ENCODE results near the gene COL20A1.
"Not testable (repeated sequence)": the region's sequence is repeated elsewhere in the genome, so short reads cannot be mapped to it uniquely, and the experiment has no call there.

COL20A1 gene

DNA sequence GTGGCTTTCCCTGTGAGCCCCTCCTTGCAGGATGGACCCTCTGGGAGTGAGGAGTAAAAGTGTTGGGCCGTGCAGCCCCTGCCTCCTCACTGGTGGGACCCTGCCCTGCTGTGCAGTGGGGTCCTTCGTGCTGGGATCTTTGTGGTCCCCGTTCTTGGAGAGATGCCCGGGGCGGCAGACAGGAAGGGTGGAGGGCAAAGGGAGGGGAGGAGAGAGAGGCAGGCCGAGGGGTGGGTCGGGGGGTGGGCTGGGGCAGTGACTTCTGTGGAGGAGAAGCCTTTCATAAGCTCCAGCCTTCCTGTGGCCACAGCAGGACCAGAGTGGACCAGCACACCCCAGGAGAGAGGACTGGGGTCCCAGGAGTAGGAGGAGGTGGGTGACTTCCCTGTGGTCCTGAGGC lies at the start of gene COL20A1:
Gene COL20A1 (plus strand): TSS at position 283 of the 400 bp plus-strand sequence. CDS start 1,922 bp downstream, outside the sequence.
- DNase-seq (ENCODE audit: low read depth in 1 of 2, low spot score in 1 of 2), result no peak
- TF ChIP-seq JUND (IDR thresholded peaks at IDR 0.05; ENCODE audit: low read depth), result no peak
- in situ Hi-C loops (cut with HindIII; ENCODE audit: low pct_unique_long_range_greater_than_20kb, low sequenced_read_pairs), result no loop called here

- TF ChIP-seq JUND (IDR thresholded peaks at IDR 0.05; ENCODE audit: low read depth), result no peak
- DNase-seq (ENCODE audit: low read depth in 1 of 2, low spot score in 1 of 2), result no peak
- in situ Hi-C loops (cut with HindIII; ENCODE audit: low pct_unique_long_range_greater_than_20kb, low sequenced_read_pairs), result no loop called here
Measured at GRCh38 chr20:63243604-63244247, 49.3 kb upstream of the COL20A1 start.

- in situ Hi-C loops (cut with HindIII; ENCODE audit: low pct_unique_long_range_greater_than_20kb, low sequenced_read_pairs), result no loop called here
- TF ChIP-seq JUND (IDR thresholded peaks at IDR 0.05; ENCODE audit: low read depth), result no peak
- no peak for DNase-seq (ENCODE audit: low read depth in 1 of 2, low spot score in 1 of 2)
Measured at GRCh38 chr20:63244468-63244867, 48.5 kb upstream of the COL20A1 start.

- DNase-seq (ENCODE audit: low read depth in 1 of 2, low spot score in 1 of 2), result peak in 1 of 2 experiments; percentile 51
- in situ Hi-C loops (cut with HindIII; ENCODE audit: low pct_unique_long_range_greater_than_20kb, low sequenced_read_pairs), result no loop called here
- no peak for TF ChIP-seq JUND (IDR thresholded peaks at IDR 0.05; ENCODE audit: low read depth)
Measured at GRCh38 chr20:63246490-63247288, 46.3 kb upstream of the COL20A1 start.

GRCh38 chr20:63247671-63248228 lies 45.2 kb upstream of the COL20A1 start:
- TF ChIP-seq JUND (IDR thresholded peaks at IDR 0.05; ENCODE audit: low read depth), result no peak
- DNase-seq (ENCODE audit: low read depth in 1 of 2, low spot score in 1 of 2), result no peak
- in situ Hi-C loops (cut with HindIII; ENCODE audit: low pct_unique_long_range_greater_than_20kb, low sequenced_read_pairs), result no loop called here

- DNase-seq (ENCODE audit: low read depth in 1 of 2, low spot score in 1 of 2), result peak in 1 of 2 experiments; percentile 42
- in situ Hi-C loops (cut with HindIII; ENCODE audit: low pct_unique_long_range_greater_than_20kb, low sequenced_read_pairs), result no loop called here
Measured at GRCh38 chr20:63248835-63249591, 44.0 kb upstream of the COL20A1 start.

DNA sequence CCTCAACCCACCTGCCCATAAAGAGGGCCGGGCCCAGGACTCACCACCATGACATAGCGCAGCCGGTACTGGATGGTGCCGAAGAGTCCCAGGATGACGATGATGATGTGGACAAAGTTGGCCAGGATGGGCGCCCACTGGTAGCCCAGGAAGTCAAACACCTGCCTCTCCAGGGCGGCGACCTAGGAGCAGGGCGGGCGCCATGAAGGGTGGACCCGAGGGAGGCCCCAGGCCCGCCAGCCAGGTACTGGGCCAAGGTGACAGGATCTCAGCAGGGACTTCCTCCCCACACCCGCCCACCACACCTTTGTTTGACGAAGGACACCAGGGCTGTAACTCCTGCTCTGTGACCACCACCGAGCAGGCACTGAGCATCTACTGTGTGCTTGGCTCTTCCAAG lies 43.1 kb upstream of the COL20A1 start:
- no peak for DNase-seq (ENCODE audit: low read depth in 1 of 2, low spot score in 1 of 2)
- in situ Hi-C loops (cut with HindIII; ENCODE audit: low pct_unique_long_range_greater_than_20kb, low sequenced_read_pairs), result no loop called here
- no peak for TF ChIP-seq JUND (IDR thresholded peaks at IDR 0.05; ENCODE audit: low read depth)

More at GRCh38 chr20:63248835-63249591, 44.0 kb upstream of the COL20A1 start:
- no peak for TF ChIP-seq JUND (IDR thresholded peaks at IDR 0.05; ENCODE audit: low read depth)

DNA sequence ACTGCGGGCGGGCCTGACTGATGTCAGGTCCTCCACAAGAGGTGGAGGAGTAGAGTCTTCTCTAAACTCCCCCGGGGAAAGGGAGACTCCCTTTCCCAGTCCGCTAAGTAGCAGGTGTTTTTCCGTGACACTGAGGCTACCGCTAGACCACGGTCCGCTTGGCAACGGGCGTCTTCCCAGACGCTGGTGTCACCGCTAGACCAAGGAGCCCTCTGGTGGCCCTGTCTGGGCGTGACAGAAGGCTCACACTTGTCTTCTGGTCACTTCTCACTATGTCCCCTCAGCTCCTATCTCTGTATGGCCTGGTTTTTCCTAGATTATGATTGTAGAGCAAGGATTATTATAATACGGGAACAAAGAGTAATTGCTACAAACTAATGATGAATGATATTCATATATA lies 41.6 kb upstream of the COL20A1 start:
- in situ Hi-C loops (cut with HindIII; ENCODE audit: low pct_unique_long_range_greater_than_20kb, low sequenced_read_pairs), result not testable (repeated sequence)
- peak in 1 of 2 experiments; percentile 64 for DNase-seq (ENCODE audit: low read depth in 1 of 2, low spot score in 1 of 2)

- no peak for TF ChIP-seq JUND (IDR thresholded peaks at IDR 0.05; ENCODE audit: low read depth)
- DNase-seq (ENCODE audit: low read depth in 1 of 2, low spot score in 1 of 2), result no peak
- in situ Hi-C loops (cut with HindIII; ENCODE audit: low pct_unique_long_range_greater_than_20kb, low sequenced_read_pairs), result no loop called here
Measured at GRCh38 chr20:63252284-63252711, 40.7 kb upstream of the COL20A1 start.

DNA sequence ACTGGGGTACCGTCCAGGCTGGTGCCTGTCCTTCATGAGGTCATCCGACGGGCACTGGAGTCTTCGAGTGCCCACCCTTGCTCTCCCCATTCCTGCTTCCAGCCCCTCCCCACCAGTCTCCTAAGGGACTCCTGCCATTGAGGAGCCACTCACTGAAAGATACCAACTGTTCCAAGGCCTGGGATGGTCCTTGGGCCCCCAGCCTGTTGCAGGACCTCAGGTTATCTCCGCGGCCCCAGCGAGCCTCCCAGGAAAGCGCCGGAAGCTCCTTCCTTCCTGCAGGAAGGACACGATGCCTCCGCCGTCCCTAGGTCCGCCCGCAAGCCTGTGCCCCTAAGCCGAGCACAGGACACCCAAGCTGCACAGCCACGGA lies 39.9 kb upstream of the COL20A1 start:
- no peak for TF ChIP-seq JUND (IDR thresholded peaks at IDR 0.05; ENCODE audit: low read depth)
- in situ Hi-C loops (cut with HindIII; ENCODE audit: low pct_unique_long_range_greater_than_20kb, low sequenced_read_pairs), result no loop called here
- DNase-seq (ENCODE audit: low read depth in 1 of 2, low spot score in 1 of 2), result no peak

GRCh38 chr20:63253438-63254231 lies 39.4 kb upstream of the COL20A1 start:
- no peak for TF ChIP-seq JUND (IDR thresholded peaks at IDR 0.05; ENCODE audit: low read depth)
- no peak for DNase-seq (ENCODE audit: low read depth in 1 of 2, low spot score in 1 of 2)
- in situ Hi-C loops (cut with HindIII; ENCODE audit: low pct_unique_long_range_greater_than_20kb, low sequenced_read_pairs), result no loop called here

GRCh38 chr20:63254232-63254605 lies 38.8 kb upstream of the COL20A1 start, which contains the start of gene NKAIN4:
Gene NKAIN4 (minus strand): TSS chr20:63254463. CDS start chr20:63254450, 13 bp downstream.
- in situ Hi-C loops (cut with HindIII; ENCODE audit: low pct_unique_long_range_greater_than_20kb, low sequenced_read_pairs), result no loop called here
- DNase-seq (ENCODE audit: low read depth in 1 of 2, low spot score in 1 of 2), result no peak
- TF ChIP-seq JUND (IDR thresholded peaks at IDR 0.05; ENCODE audit: low read depth), result no peak

All from T47D (cell line).